ENCODE measurements around the gene LHX3.
A peak's percentile ranks its signal among the peaks of the same experiment; 100 is the strongest.

Gene LHX3

GRCh38 chr9:136200424-136200823, 4.5 kb downstream of the LHX3 start:
- Mint-ChIP-seq H3K27ac (no peak overlapping the region), H3K4me1 (no peaks in the 10 kb centered on the region), H3K27me3 (ENCODE audit: low read depth, poor library complexity) (peaks cover 98% of the 10 kb centered on the region), H3K4me3 (no peak overlapping the region), H3K9me3 (no peaks in the 10 kb centered on the region), H3K36me3 (ENCODE audit: low read depth) (no peaks in the 10 kb centered on the region)
- no peak for TF ChIP-seq CTCF (IDR thresholded peaks at IDR 0.05)
- DNase-seq, result no peak

- no peaks in the 10 kb centered on the region for H3K9me3 Mint-ChIP-seq
- no peak overlapping the region for H3K4me3 Mint-ChIP-seq
- TF ChIP-seq CTCF (IDR thresholded peaks at IDR 0.05), result no peak
- no peak for DNase-seq
- no peak overlapping the region for H3K27ac Mint-ChIP-seq
- peaks cover 98% of the 10 kb centered on the region for H3K27me3 Mint-ChIP-seq (ENCODE audit: low read depth, poor library complexity)
- H3K4me1 Mint-ChIP-seq, result no peaks in the 10 kb centered on the region
- H3K36me3 Mint-ChIP-seq (ENCODE audit: low read depth), result no peaks in the 10 kb centered on the region
Observed at GRCh38 chr9:136199391-136200288, 5.3 kb downstream of the LHX3 start.

- peak; percentile 56 for DNase-seq
- no peak overlapping the region for H3K4me3 Mint-ChIP-seq
- H3K36me3 Mint-ChIP-seq (ENCODE audit: low read depth), result no peaks in the 10 kb centered on the region
Observed at GRCh38 chr9:136198605-136199083, 6.3 kb downstream of the LHX3 start.

GRCh38 chr9:136197930-136198604, 6.9 kb downstream of the LHX3 start:
- Mint-ChIP-seq H3K36me3 (ENCODE audit: low read depth) (no peaks in the 10 kb centered on the region), H3K4me1 (no peaks in the 10 kb centered on the region), H3K27me3 (ENCODE audit: low read depth, poor library complexity) (peaks cover 96% of the 10 kb centered on the region), H3K9me3 (no peaks in the 10 kb centered on the region), H3K27ac (no peak overlapping the region), H3K4me3 (no peak overlapping the region)
- DNase-seq, result no peak
- no peak for TF ChIP-seq CTCF (IDR thresholded peaks at IDR 0.05)

More at GRCh38 chr9:136198605-136199083, 6.3 kb downstream of the LHX3 start:
- Mint-ChIP-seq H3K9me3 (no peaks in the 10 kb centered on the region), H3K27me3 (ENCODE audit: low read depth, poor library complexity) (peaks cover 98% of the 10 kb centered on the region), H3K4me1 (no peaks in the 10 kb centered on the region), H3K27ac (no peak overlapping the region)
- no peak for TF ChIP-seq CTCF (IDR thresholded peaks at IDR 0.05)

- Mint-ChIP-seq H3K4me3 (no peak overlapping the region), H3K27me3 (ENCODE audit: low read depth, poor library complexity) (peaks cover 96% of the 10 kb centered on the region), H3K9me3 (no peaks in the 10 kb centered on the region), H3K4me1 (no peaks in the 10 kb centered on the region), H3K27ac (no peak overlapping the region), H3K36me3 (ENCODE audit: low read depth) (no peaks in the 10 kb centered on the region)
- DNase-seq, result no peak
- TF ChIP-seq CTCF (IDR thresholded peaks at IDR 0.05), result no peak
Observed at GRCh38 chr9:136197084-136197875, 7.6 kb downstream of the LHX3 start.
